Common myeloid progenitor, CD34-positive (primary cell): Measurements from ENCODE around the gene PLCZ1.

Source experiments
- CTCF ChIA-PET: fragments of 350-600 bp; sonication (Branson Sonifier 250); formaldehyde crosslinking; loops from one replicate; lab custom pipeline; 2021; ENCODE audit warnings: antibody characterized with exemption; lab: Charles Lee
- POLR2A ChIA-PET: fragments of 350-600 bp; sonication (Branson Sonifier 250); formaldehyde crosslinking; loops from one replicate; lab custom pipeline; 2021; ENCODE audit warnings: antibody characterized with exemption; lab: Charles Lee
- DNase-seq, 3 donors: peaks; one replicate each; pipeline versions ENCODE4 v3.0.0 to v3.0.0-alpha.2; 2013
- H3K27ac ChIP-seq, 2 experiments: 1 replicate in 1 of 2; 2 replicates in 1 of 2; pipeline ENCODE4 v1.7.0; 2013; ENCODE audit warnings: inconsistent platforms in 2 of 2, low read length in 2 of 2, mild to moderate bottlenecking in 2 of 2, low read depth in 1 of 2, moderate library complexity in 1 of 2; ENCODE audit not compliant: severe bottlenecking in 2 of 2, insufficient read depth in 1 of 2, poor library complexity in 1 of 2
- H3K27me3 ChIP-seq, 5 experiments: replicated peaks in 2 of 5; 1 replicate in 3 of 5; 2 replicates in 2 of 5; pipeline versions ENCODE4 v1.6.1 to v1.7.0; 2013; ENCODE audit warnings: low read length in 4 of 5, mild to moderate bottlenecking in 2 of 5, moderate library complexity in 2 of 5, inconsistent platforms in 1 of 5; ENCODE audit not compliant: insufficient read depth in 5 of 5, control insufficient read depth in 4 of 5
- H3K36me3 ChIP-seq, 4 experiments: 1 replicate in 2 of 4; 2 replicates in 2 of 4; pipeline versions ENCODE4 v1.6.1 to v1.7.0; 2013; ENCODE audit warnings: low read length in 3 of 4, control low read depth in 1 of 4, mild to moderate bottlenecking in 1 of 4; ENCODE audit not compliant: control insufficient read depth in 4 of 4, insufficient read depth in 4 of 4
- H3K4me1 ChIP-seq, 4 experiments: 1 replicate in 3 of 4; 2 replicates in 1 of 4; pipeline versions ENCODE4 v1.6.1 to v1.7.1; 2013; ENCODE audit warnings: low read length in 3 of 4, mild to moderate bottlenecking in 3 of 4, control low read depth in 1 of 4, inconsistent platforms in 1 of 4, moderate library complexity in 1 of 4; ENCODE audit not compliant: control insufficient read depth in 4 of 4, insufficient read depth in 4 of 4; ENCODE audit errors: control extremely low read depth in 1 of 4
- H3K4me3 ChIP-seq, 7 experiments: 1 replicate in 4 of 7; 2 replicates in 3 of 7; pipeline versions ENCODE4 v1.5.1 to v1.7.0; 2013; ENCODE audit warnings: mild to moderate bottlenecking in 7 of 7, low read length in 6 of 7, moderate library complexity in 6 of 7, inconsistent platforms in 2 of 7, low read depth in 2 of 7, control low read depth in 1 of 7; ENCODE audit not compliant: insufficient read depth in 4 of 7, control insufficient read depth in 1 of 7; ENCODE audit errors: extremely low read depth in 1 of 7
- H3K9me3 ChIP-seq, 5 experiments: 1 replicate in 4 of 5; 2 replicates in 1 of 5; pipeline versions ENCODE4 v1.6.1 to v1.7.1; 2013; ENCODE audit warnings: low read length in 4 of 5, mild to moderate bottlenecking in 2 of 5, inconsistent platforms in 1 of 5, low read depth in 1 of 5, moderate library complexity in 1 of 5; ENCODE audit not compliant: control insufficient read depth in 4 of 5, insufficient read depth in 2 of 5; ENCODE audit errors: control extremely low read depth in 1 of 5
- WGBS: methylation state at CpG from one replicate; pipeline ENCODE4 v1.1.5; 2013; ENCODE audit not compliant: insufficient coverage; 5-methylcytosine and 5-hydroxymethylcytosine counted together

PLCZ1 gene

DNA sequence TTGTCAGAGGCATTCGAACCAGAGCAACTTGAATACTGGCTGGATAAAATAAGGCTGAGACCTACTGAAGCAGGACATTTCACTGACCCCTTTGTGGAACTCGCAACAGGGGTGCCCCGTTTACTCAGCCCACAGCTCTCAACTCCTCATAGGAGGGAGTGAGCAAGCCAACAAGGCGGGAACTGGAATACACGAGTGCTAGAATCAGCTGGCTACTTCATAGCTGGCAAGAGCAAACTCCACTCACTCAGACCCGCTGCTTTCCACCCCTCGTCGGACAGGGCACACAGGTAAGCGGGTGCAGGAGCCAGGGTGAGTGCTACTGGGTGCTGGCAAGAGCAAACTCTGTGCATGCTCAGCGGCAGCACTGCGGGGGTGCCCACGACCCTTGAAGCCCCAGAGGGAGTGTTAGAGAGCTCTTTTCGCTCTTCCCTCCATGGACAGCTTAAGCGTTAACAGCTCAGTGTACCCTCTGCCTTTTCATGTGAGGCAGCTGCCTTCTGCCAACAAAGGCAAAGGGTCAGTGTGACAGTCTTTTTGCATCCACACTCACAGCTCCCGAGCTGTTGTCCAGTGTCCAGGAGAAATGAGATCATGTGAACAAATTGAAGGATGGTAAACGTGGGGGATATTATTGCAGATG, 15.8 kb upstream of the PLCZ1 start:
- no peaks in the 10 kb centered on the region for H3K27me3 ChIP-seq
- peaks cover 0 to 5% (median 2%) of the 10 kb centered on the region in 4 experiments for H3K4me1 ChIP-seq
- ChIA-PET CTCF (no interaction called here), POLR2A (no interaction called here)
- H3K36me3 ChIP-seq: no peaks in the 10 kb centered on the region
- 92% methylated on average over 13 of the region's 16 CpGs for WGBS
- no peak for DNase-seq
- no peak overlapping the region for H3K4me3 ChIP-seq
- H3K9me3 ChIP-seq: no peaks in the 10 kb centered on the region
- no peak overlapping the region for H3K27ac ChIP-seq

DNA sequence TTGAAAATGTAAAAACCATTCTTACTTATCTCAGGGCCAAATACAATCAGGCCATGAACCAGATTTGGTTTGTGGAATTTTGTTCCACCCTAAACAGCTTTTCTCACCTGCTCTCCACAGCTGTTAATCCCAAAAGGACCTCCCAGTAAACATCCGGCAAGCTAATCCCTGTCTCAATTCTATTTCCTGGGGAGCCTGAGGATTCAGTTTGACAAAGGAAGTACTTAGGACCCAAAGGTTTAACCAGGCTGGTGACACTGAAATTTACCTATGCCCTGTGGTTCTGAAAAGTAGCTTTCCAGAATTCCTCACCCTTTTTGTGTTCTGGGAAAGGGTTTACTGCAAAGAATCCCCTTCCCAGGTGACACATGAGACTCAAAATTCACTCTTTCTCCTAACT, 15.1 kb upstream of the PLCZ1 start:
- CTCF ChIA-PET: no interaction called here
- Histone ChIP-seq H3K4me1 (peaks cover 0 to 5% (median 2%) of the 10 kb centered on the region in 4 experiments), H3K9me3 (no peaks in the 10 kb centered on the region), H3K27ac (no peak overlapping the region), H3K36me3 (no peaks in the 10 kb centered on the region), H3K4me3 (no peak overlapping the region), H3K27me3 (no peaks in the 10 kb centered on the region)
- no CpG with 5 or more reads among the region's 1 CpG for WGBS
- POLR2A ChIA-PET: no interaction called here
- no peak for DNase-seq

DNA sequence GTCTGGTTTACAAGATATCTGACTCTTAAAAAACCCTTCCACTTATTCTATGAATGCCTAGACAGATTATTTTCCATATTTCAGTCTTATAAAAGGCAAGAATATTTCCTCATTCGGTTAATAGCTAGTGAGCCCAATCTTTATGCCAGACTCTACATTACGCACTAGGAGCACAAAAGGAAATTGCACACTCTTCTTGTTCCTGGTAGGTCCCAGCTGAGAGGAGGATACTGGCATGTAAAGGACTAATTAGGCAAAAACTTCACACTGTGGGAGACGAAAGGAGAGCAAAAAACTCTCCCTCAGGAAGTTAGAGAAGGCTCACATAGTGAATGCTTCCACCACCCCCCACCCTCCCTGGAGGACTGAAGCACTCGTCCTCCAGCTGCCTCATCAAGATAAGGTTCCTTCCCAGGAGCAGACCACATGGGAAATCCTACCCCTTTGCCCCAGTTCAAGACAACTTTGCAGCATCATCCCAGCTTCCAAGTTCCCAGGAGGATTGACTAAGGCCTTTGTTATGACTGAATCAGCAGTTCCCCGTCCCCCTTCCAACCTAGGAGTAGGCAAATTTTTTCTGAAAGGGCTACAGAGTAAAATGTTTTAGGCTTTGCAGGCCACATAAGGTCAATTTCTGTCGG, 14.6 kb upstream of the PLCZ1 start:
- CTCF ChIA-PET: interaction anchor here (0.6 kb wide), 1 partner anchor 346 kb away, joined by 3 read pairs; no protein-coding TSS in a partner anchor

DNA sequence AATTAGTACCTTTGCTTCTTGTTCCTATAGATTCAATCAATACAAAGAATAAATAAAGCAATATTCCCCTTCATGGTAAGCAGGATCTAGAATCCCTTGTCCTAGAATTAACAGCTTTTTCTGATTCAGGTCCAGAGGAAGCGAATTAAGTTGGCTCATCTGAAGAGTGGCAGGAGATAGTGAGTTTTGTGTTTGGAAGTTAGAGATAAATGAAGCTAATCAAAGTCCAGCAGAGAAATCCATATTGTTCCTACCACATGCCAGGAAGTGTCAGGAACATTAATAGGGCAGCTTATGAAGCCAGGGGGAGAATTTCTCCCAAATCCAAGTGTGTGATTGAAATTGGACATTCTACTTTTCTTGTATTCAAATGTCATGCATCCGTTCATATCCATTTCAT, 14.1 kb upstream of the PLCZ1 start:
- no peaks in the 10 kb centered on the region for H3K36me3 ChIP-seq
- WGBS: 88% methylated on average over 1 of the region's 2 CpGs
- ChIA-PET CTCF (no interaction called here), POLR2A (no interaction called here)
- H3K27ac ChIP-seq: no peak overlapping the region
- DNase-seq: no peak
- peaks cover 0 to 5% (median 2%) of the 10 kb centered on the region in 4 experiments for H3K4me1 ChIP-seq
- no peak overlapping the region for H3K4me3 ChIP-seq
- no peaks in the 10 kb centered on the region for H3K9me3 ChIP-seq
- no peaks in the 10 kb centered on the region for H3K27me3 ChIP-seq

More for the DNA sequence above, 14.6 kb upstream of the PLCZ1 start:
- no peaks in the 10 kb centered on the region for H3K9me3 ChIP-seq
- 52% methylated on average over 6 of the region's 6 CpGs for WGBS
- H3K4me1 ChIP-seq: peaks cover 0 to 5% (median 2%) of the 10 kb centered on the region in 4 experiments
- POLR2A ChIA-PET: no interaction called here
- DNase-seq: peak in 2 of 3 donors; percentile 2 to 21
- no peaks in the 10 kb centered on the region for H3K27me3 ChIP-seq
- H3K27ac ChIP-seq: no peak overlapping the region
- no peaks in the 10 kb centered on the region for H3K36me3 ChIP-seq
- H3K4me3 ChIP-seq: no peak overlapping the region

DNA sequence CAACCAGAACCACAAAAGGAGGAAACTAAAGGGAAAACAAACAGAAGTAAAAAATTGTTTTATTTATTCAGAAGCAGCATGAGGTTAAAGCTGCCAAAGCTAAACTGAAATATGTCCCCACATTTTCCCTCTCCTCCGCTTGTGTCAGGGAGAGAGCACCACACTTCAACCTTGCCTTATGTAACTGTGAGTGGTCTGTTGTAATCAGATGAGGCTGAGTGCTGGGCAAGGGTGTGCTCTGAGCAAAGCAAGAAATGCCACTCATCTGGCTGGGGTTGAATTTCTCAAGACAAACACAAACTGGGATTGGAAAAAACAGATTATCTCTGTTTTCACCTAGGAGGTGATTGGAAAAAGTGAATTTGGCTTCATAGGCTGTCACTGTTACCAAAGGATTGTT, 12.3 kb upstream of the PLCZ1 start:
- Histone ChIP-seq H3K4me3 (no peak overlapping the region), H3K27ac (no peak overlapping the region), H3K27me3 (no peaks in the 10 kb centered on the region), H3K4me1 (peaks cover 0 to 5% (median 2%) of the 10 kb centered on the region in 4 experiments), H3K36me3 (no peaks in the 10 kb centered on the region), H3K9me3 (no peaks in the 10 kb centered on the region)
- POLR2A ChIA-PET: no interaction called here
- DNase-seq: peak in 1 of 3 donors; percentile 3
- no CpG with 5 or more reads among the region's 1 CpG for WGBS
- CTCF ChIA-PET: no interaction called here

DNA sequence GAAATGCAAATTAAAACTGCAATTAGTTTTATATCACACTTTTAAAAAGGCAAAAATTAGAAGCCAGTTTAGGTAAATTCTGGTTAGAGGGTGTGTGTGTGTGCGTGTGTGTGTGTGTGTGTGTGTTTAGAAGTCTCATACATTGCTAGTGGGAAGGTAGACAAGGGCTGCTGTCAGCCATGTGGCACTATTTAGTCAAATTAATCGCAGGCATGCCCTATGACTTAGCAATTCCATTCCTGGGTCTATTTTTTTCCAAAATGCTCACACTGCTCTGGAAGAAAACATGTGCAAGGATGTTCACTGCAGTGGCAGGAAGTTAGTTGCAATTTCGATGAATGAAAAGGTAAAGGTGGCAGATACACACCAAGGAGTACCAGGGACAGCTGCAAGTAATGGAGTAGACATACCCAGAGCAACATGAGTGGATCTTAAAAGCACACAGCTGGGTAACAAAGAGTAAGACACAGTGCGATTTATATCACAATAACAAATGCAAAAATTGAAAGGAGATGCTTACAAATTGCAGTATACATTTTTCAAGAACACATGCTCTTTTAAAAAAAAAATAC, 11.7 kb upstream of the PLCZ1 start:
- Histone ChIP-seq H3K9me3 (no peaks in the 10 kb centered on the region), H3K27me3 (no peaks in the 10 kb centered on the region), H3K4me1 (peaks cover 0 to 5% (median 2%) of the 10 kb centered on the region in 4 experiments), H3K4me3 (no peak overlapping the region), H3K36me3 (no peaks in the 10 kb centered on the region), H3K27ac (no peak overlapping the region)
- CTCF ChIA-PET: no interaction called here
- POLR2A ChIA-PET: no interaction called here
- 75% methylated on average over 2 of the region's 4 CpGs for WGBS
- DNase-seq: peak in 1 of 3 donors; percentile 4

DNA sequence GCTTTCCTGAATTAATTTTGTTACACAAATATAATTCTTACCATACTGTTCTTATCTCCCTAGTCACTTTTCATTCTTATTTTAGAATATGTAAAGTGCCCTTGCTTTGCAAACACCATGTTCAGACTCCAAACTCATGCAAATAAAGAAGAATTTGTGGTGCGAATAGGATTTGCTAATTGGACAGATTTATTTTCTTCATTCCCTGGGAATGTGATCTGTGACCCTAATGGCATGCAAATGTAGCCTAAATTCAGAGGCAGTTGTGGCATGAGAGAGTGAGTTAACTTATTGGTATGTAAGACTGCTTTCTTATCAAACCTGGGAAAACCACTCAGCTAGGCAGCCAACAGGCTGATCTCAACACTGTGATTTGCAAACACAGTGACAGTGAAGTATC, 10.1 kb upstream of the PLCZ1 start:
- Histone ChIP-seq H3K27ac (no peak overlapping the region), H3K27me3 (no peaks in the 10 kb centered on the region), H3K36me3 (no peaks in the 10 kb centered on the region), H3K4me1 (peaks cover 0 to 5% (median 2%) of the 10 kb centered on the region in 4 experiments), H3K9me3 (no peaks in the 10 kb centered on the region), H3K4me3 (no peak overlapping the region)
- POLR2A ChIA-PET: no interaction called here
- WGBS: 100% methylated on average over 1 of the region's 1 CpG
- no peak for DNase-seq
- CTCF ChIA-PET: interaction anchor here (0.6 kb wide), 1 partner anchor 10 kb away, joined by 3 read pairs; no protein-coding TSS in a partner anchor
